Mesendoderm (in vitro differentiated cells): Measurements from ENCODE around the gene SLC22A4.

ENCODE experiments used
- DNase-seq: peaks from one replicate; pipeline ENCODE4 v3.0.0; 2013
- H2AK5ac ChIP-seq: 2 replicates; pipeline ENCODE4 v1.6.1; 2013; ENCODE audit warnings: low read length, inconsistent platforms
- H2BK120ac ChIP-seq: 2 replicates; pipeline ENCODE4 v1.6.1; 2013; ENCODE audit warnings: low read depth, mild to moderate bottlenecking, low read length, moderate library complexity, mixed read lengths
- H2BK15ac ChIP-seq: replicated peaks from 2 replicates; pipeline ENCODE4 v1.6.1; 2013; ENCODE audit warnings: low read depth, mild to moderate bottlenecking, moderate library complexity
- H2BK5ac ChIP-seq: 2 replicates; pipeline ENCODE4 v1.6.1; 2013; ENCODE audit warnings: low read length, inconsistent platforms
- H3K18ac ChIP-seq: 2 replicates; pipeline ENCODE4 v1.6.1; 2013; ENCODE audit warnings: mild to moderate bottlenecking, low read length, mixed read lengths
- H3K23ac ChIP-seq: one replicate; pipeline ENCODE4 v1.6.1; 2013; ENCODE audit warnings: low read length
- H3K27ac ChIP-seq: 2 replicates; pipeline ENCODE4 v1.5.1; 2013; ENCODE audit warnings: low read depth, mild to moderate bottlenecking, inconsistent platforms, low read length, moderate library complexity
- H3K27me3 ChIP-seq: 2 replicates; pipeline ENCODE4 v1.6.1; 2013; ENCODE audit warnings: low read length, control low read depth, mild to moderate bottlenecking, inconsistent platforms; ENCODE audit not compliant: insufficient read depth, poor library complexity
- H3K36me3 ChIP-seq: 2 replicates; pipeline ENCODE4 v1.6.1; 2013; ENCODE audit warnings: low read length, inconsistent platforms; ENCODE audit not compliant: control insufficient read depth, insufficient read depth
- H3K4ac ChIP-seq: one replicate; pipeline ENCODE4 v1.6.1; 2013; ENCODE audit warnings: low read depth, mild to moderate bottlenecking, low read length, moderate library complexity
- H3K4me1 ChIP-seq: 2 replicates; pipeline ENCODE4 v1.6.1; 2013; ENCODE audit warnings: low read depth, low read length, inconsistent platforms; ENCODE audit not compliant: control insufficient read depth
- H3K4me2 ChIP-seq: 2 replicates; pipeline ENCODE4 v1.6.1; 2013; ENCODE audit warnings: low read length
- H3K4me3 ChIP-seq: 2 replicates; pipeline ENCODE4 v1.5.1; 2013; ENCODE audit warnings: mild to moderate bottlenecking, low read length
- H3K56ac ChIP-seq: one replicate; pipeline ENCODE4 v1.6.1; 2013; ENCODE audit warnings: low read length
- H3K79me1 ChIP-seq: 2 replicates; pipeline ENCODE4 v1.6.1; 2013; ENCODE audit warnings: low read length, inconsistent platforms
- H3K79me2 ChIP-seq: 2 replicates; pipeline ENCODE4 v1.6.1; 2013; ENCODE audit warnings: mild to moderate bottlenecking, low read length; ENCODE audit not compliant: control insufficient read depth, insufficient read depth
- H3K9ac ChIP-seq: 2 replicates; pipeline ENCODE4 v1.6.1; 2013; ENCODE audit warnings: low read length, inconsistent platforms
- H4K5ac ChIP-seq: one replicate; pipeline ENCODE4 v1.6.1; 2013; ENCODE audit warnings: low read length
- H4K8ac ChIP-seq: one replicate; pipeline ENCODE4 v1.6.1; 2013; ENCODE audit warnings: low read depth, mild to moderate bottlenecking, control low read depth, low read length, moderate library complexity
- WGBS: extraction: QIAGEN DNeasy Blood & Tissue Kit; methylation state at CpG from one replicate; pipeline ENCODE4 v1.1.7; 2013; ENCODE audit warnings: low lambda C conversion rate, missing lambda C conversion rate; ENCODE audit not compliant: insufficient coverage; ENCODE audit errors: extremely low coverage; 5-methylcytosine and 5-hydroxymethylcytosine counted together

Gene SLC22A4

DNA sequence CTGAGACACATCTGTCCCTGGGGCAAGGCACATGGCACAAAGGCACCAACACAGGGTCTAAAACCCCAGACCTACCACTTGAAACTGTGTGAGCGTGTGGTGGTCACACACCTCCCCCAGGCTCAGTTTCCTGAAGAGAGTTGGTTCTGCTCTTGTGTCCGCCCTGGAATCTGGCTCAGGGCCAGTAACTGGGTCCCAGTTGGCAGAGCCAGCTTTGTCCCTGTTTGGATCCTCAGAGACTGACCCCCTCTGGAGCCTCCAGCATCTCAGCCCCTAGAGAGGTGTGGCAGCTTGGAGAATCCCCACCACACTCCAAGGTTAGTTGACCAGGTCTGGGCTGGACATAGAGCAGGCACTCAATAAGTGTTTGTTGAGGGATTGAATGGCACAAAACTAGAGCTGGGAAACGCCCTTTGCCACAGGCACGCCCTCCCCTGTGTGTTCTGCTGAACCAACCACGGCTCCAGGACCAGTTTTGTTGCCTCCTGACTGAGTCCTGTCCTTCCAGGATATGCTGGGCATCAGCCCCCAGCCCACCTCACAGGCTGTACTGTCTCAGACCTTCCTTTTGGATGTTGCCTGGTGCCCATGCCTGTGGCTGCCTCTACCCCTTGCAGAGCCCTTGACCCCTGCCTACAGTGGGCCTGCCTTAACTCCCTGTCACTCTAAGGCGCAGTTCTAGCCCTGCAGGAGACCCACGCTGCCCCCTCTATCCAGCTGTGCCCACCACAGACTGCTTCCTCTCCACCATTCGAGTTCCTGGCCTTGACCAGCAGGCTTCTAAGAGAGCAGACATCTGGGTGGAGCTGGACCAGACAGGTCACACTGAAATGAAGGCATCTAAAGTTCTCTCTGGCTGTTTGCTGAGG, 40.5 kb upstream of the SLC22A4 start:
- no peak overlapping the region for H3K4ac ChIP-seq

DNA sequence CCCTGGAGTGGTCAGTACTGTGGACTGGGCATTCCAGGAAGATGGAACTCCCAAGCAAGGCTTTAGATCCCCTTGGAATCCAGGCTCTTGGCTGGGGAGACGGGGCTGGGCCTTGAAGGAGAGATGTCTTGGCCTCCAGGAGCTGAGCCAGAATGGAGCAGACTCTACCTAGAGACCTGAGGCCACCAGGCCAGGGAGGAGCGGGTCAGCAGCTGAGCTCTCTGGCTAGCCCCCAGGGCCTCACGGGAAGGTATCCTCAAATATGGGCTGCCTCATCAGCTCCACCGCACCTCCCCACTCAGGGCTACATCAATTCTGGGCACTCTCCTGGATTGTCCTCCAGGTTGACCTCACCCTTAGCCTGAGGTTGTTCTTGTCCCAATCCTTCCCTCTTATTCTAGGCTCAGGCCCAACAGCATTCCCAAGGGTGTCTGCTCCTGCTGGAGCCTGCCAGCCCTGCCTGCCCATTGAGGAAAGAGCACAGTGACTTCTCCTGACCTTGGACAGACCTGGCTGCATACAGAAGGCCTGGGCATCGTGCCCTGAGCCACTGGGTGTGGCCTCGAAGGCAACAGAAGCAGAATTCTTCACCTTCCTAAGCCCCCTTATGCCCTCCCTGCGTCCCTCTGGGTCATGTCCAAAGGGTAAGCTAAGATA, 39.7 kb upstream of the SLC22A4 start:
- no peak overlapping the region for H2BK15ac ChIP-seq
- no peak for DNase-seq
- no CpG with 5 or more reads among the region's 7 CpGs for WGBS

More for the DNA sequence above, 40.5 kb upstream of the SLC22A4 start:
- no peak overlapping the region for H3K4me2 ChIP-seq
- H3K79me1 ChIP-seq: no peaks in the 10 kb centered on the region
- DNase-seq: no peak
- H3K23ac ChIP-seq: no peak overlapping the region
- no peaks in the 10 kb centered on the region for H3K4me1 ChIP-seq
- no peaks in the 10 kb centered on the region for H3K79me2 ChIP-seq
- no peak overlapping the region for H2BK15ac ChIP-seq
- H3K9ac ChIP-seq: no peak overlapping the region
- H2BK5ac ChIP-seq: no peak overlapping the region
- H4K5ac ChIP-seq: no peak overlapping the region
- H3K27me3 ChIP-seq: no peaks in the 10 kb centered on the region
- H2BK120ac ChIP-seq: no peak overlapping the region
- H3K36me3 ChIP-seq: no peaks in the 10 kb centered on the region
- H4K8ac ChIP-seq: no peak overlapping the region
- no peak overlapping the region for H2AK5ac ChIP-seq
- WGBS: no CpG with 5 or more reads among the region's 8 CpGs
- H3K56ac ChIP-seq: no peak overlapping the region
- H3K18ac ChIP-seq: no peak overlapping the region
- no peak overlapping the region for H3K27ac ChIP-seq
- no peak overlapping the region for H3K4me3 ChIP-seq

GRCh38 chr5:132256086-132256782, 38.0 kb upstream of the SLC22A4 start:
- Histone ChIP-seq H3K23ac (no peak overlapping the region), H3K79me2 (no peaks in the 10 kb centered on the region), H3K4me1 (no peaks in the 10 kb centered on the region), H2BK15ac (no peak overlapping the region), H3K36me3 (no peaks in the 10 kb centered on the region), H3K4ac (no peak overlapping the region), H3K56ac (no peak overlapping the region), H3K4me2 (no peak overlapping the region), H2BK5ac (no peak overlapping the region), H3K27ac (no peak overlapping the region), H4K8ac (no peak overlapping the region), H2AK5ac (no peak overlapping the region), H3K79me1 (no peaks in the 10 kb centered on the region), H4K5ac (no peak overlapping the region), H2BK120ac (no peak overlapping the region), H3K18ac (no peak overlapping the region), H3K27me3 (no peaks in the 10 kb centered on the region), H3K9ac (no peak overlapping the region), H3K4me3 (no peak overlapping the region)
- no CpG with 5 or more reads among the region's 4 CpGs for WGBS
- DNase-seq: no peak

More for the DNA sequence above, 39.7 kb upstream of the SLC22A4 start:
- Histone ChIP-seq H3K18ac (no peak overlapping the region), H3K27me3 (no peaks in the 10 kb centered on the region), H3K79me2 (no peaks in the 10 kb centered on the region), H3K27ac (no peak overlapping the region), H3K4me1 (no peaks in the 10 kb centered on the region), H4K8ac (no peak overlapping the region), H3K4me3 (no peak overlapping the region), H3K4me2 (no peak overlapping the region), H3K56ac (no peak overlapping the region), H3K4ac (no peak overlapping the region), H2BK5ac (no peak overlapping the region), H4K5ac (no peak overlapping the region), H3K23ac (no peak overlapping the region), H3K36me3 (no peaks in the 10 kb centered on the region), H2AK5ac (no peak overlapping the region), H2BK120ac (no peak overlapping the region), H3K79me1 (no peaks in the 10 kb centered on the region), H3K9ac (no peak overlapping the region)

GRCh38 chr5:132256783-132257130, 37.4 kb upstream of the SLC22A4 start:
- no peaks in the 10 kb centered on the region for H3K79me1 ChIP-seq
- peak overlapping the region; percentile 66 for H3K4me2 ChIP-seq
- H2BK5ac ChIP-seq: no peak overlapping the region
- H2BK120ac ChIP-seq: no peak overlapping the region
- no peak for DNase-seq
- no peaks in the 10 kb centered on the region for H3K36me3 ChIP-seq
- H3K4ac ChIP-seq: no peak overlapping the region
- no peak overlapping the region for H4K5ac ChIP-seq
- peak overlapping the region; percentile 77 for H3K9ac ChIP-seq
- no peak overlapping the region for H2BK15ac ChIP-seq
- H3K4me3 ChIP-seq: no peak overlapping the region
- no peaks in the 10 kb centered on the region for H3K79me2 ChIP-seq
- H3K27ac ChIP-seq: no peak overlapping the region
- H3K56ac ChIP-seq: peak overlapping the region; percentile 79
- no peak overlapping the region for H3K23ac ChIP-seq
- no peaks in the 10 kb centered on the region for H3K27me3 ChIP-seq
- WGBS: no CpG with 5 or more reads among the region's 6 CpGs
- no peak overlapping the region for H3K18ac ChIP-seq
- H4K8ac ChIP-seq: no peak overlapping the region
- H2AK5ac ChIP-seq: no peak overlapping the region
- H3K4me1 ChIP-seq: no peaks in the 10 kb centered on the region

DNA sequence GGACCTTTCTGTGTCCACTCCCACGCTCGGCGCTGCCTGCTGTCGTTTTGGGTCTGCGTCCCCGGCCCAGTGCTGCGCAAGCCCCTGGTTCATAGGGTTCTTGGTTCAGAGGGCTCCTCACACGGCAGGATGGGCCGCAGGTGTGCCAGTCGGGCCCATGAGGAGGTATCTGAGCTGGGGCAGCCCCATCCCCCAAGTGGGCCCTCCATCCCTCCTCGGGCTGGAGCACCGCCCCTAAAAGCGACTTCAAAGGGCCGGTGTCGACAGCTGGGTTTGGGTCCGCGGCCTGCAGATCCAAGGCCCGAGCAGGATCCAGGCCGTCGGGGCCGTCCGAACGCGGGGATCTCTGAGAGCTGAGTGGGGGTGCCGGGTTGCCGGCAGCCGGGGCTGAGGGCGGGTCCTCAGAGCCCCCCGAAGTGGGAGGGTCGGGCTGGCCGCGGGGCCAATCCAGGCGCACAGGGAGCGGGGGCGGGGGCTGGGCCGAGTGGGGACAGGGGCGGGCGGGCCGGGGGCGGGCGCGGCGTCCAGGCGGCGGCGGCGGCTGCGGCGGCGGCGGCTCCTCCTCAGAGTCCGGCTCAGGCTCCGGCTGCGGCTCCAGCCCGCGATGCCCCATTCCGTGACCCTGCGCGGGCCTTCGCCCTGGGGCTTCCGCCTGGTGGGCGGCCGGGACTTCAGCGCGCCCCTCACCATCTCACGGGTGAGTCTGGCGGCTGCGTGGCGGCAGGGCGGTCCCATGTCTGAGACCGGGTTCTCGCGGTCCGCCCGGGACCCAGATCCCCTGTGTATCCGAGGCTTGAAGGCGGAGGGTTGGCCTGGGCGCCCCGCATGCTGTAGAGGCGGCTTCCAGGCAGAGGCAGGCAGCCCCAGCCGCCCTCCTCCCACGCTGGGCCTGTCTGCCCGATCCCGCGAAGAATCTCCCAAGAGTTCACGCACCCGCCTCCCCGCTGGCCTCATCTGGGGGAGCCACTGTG, 36.8 kb upstream of the SLC22A4 start, which contains the start of gene PDLIM4:
Gene PDLIM4 (plus strand): TSS at position 566 of the 971 bp plus-strand sequence. CDS start 39 bp downstream, at position 605.
- DNase-seq: peak; percentile 65
- Histone ChIP-seq H3K4me1 (no peaks in the 10 kb centered on the region), H3K27me3 (no peaks in the 10 kb centered on the region), H2BK15ac (no peak within 1 kb of the TSS), H3K79me2 (no peaks in the 10 kb centered on the region), H3K4me3 (peak within 1 kb of the TSS; percentile 67), H2BK5ac (no peak within 1 kb of the TSS), H3K79me1 (no peaks in the 10 kb centered on the region), H3K23ac (peak within 1 kb of the TSS; percentile 66), H3K36me3 (no peaks in the 10 kb centered on the region), H3K9ac (peak within 1 kb of the TSS; percentile 81), H3K27ac (no peak within 1 kb of the TSS), H4K5ac (no peak within 1 kb of the TSS), H3K4ac (peak within 1 kb of the TSS; percentile 64), H3K4me2 (peak within 1 kb of the TSS; percentile 85), H3K56ac (peak within 1 kb of the TSS; percentile 95), H2BK120ac (no peak within 1 kb of the TSS), H2AK5ac (no peak within 1 kb of the TSS), H4K8ac (no peak within 1 kb of the TSS), H3K18ac (peak within 1 kb of the TSS; percentile 47)
- WGBS: no CpG with 5 or more reads among the region's 88 CpGs
